NCI-H446 (cell line): ENCODE results near the gene MTAP.

ENCODE experiments used
- DNase-seq, 2 experiments: peaks; one replicate each; lab custom pipeline; 2025; lab: John Stamatoyannopoulos, UW

MTAP gene

DNA sequence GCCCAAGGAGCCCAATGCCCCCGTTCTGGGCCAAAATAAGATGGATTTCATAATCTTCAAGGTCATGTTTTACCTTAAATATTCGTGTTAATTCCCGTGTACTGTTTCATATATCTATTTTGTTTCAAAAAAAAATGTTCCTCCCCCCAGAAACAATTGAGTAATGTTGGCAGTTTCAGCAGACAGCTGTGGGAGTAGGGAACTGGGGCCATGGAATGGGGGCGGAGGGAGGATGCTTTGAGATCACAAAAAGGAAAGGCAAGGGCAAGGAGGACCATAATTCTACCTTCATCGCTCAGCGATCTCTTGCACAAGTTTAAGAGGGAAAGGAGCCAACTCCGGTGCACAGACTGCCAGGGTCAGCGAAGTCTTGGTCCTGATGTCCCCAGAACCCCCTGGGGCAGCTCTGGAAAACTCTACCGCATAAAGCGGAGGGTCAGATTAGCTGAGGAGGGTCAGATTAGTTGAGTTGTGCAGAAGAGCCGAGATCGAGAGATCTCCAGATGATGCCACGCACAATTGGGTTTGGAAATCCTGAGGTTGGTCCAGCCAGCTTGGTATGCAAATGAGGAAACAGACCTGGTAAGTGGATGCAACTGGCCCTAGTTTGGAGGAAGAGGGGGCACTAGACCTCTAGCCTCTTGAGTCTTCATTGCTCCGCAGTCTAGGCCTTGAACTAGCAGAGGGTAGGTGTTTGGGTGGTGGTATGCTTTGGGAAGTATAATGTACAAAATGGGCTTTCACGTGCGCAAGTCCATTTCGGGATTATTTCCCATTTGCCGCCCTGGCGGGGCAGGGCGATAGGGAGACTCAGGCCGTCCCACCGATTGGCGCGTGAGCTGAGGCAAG lies 167.7 kb downstream of the MTAP start:
- no peak for DNase-seq

DNA sequence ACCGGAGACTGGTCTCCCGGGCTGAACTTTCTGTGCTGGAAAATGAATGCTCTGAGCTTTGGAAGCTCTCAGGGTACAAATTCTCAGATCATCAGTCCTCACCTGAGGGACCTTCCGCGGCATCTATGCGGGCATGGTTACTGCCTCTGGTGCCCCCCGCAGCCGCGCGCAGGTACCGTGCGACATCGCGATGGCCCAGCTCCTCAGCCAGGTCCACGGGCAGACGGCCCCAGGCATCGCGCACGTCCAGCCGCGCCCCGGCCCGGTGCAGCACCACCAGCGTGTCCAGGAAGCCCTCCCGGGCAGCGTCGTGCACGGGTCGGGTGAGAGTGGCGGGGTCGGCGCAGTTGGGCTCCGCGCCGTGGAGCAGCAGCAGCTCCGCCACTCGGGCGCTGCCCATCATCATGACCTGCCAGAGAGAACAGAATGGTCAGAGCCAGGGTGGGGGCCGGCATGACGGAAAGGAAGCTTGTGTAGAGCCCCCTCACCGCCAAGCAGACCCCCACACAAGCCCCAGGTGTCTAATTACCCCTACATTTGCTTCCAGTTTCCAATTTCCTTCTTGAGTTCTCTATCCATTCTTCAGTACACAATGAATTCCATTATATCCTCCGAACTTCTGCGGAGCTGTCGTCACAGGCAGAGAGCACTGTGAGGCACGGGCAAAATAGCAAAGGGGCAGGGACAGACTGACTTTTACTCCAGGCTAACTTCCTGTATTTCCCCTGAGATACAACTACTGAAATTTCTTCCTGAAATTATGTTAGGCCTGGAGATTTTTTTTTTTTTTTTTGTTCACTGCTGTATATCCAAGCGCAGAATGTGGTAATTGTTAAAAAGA lies 168.6 kb downstream of the MTAP start:
- DNase-seq, result no peak

GRCh38 chr9:21972361-21972760 lies 169.9 kb downstream of the MTAP start:
- no peak for DNase-seq

GRCh38 chr9:21974343-21974721 lies 171.9 kb downstream of the MTAP start:
- DNase-seq, result no peak

GRCh38 chr9:21974722-21975409 lies 172.4 kb downstream of the MTAP start:
- peak; percentile 88 to 92 for DNase-seq

DNA sequence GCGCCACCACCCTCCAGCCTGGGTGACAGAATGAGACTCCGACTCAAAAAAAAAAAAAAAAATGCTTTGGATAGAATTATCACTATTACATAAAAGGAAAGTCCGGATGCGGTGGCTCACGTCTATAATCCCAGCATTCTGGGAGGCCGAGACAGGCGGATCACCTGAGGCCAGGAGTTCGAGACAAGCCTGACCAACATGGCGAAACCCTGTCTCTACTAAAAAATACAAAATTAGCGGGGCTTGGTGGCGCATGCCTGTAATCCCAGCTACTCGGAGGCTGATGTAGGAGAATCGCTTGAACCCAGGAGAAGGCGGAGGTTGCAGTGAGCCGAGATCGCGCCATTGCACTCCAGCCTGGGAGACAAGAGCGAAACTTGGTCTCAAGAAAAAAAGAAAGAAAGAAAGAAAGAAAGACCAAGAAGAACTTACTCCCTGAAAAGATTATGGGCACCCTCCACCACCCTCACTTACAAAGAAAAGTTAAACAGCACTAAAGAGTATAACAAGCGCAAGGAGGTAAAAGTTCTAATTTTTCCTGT lies 174.0 kb downstream of the MTAP start:
- no peak for DNase-seq

GRCh38 chr9:21982391-21982790 lies 180.0 kb downstream of the MTAP start:
- DNase-seq, result no peak

- no peak for DNase-seq
Observed at GRCh38 chr9:21982861-21983560, 180.6 kb downstream of the MTAP start.

DNA sequence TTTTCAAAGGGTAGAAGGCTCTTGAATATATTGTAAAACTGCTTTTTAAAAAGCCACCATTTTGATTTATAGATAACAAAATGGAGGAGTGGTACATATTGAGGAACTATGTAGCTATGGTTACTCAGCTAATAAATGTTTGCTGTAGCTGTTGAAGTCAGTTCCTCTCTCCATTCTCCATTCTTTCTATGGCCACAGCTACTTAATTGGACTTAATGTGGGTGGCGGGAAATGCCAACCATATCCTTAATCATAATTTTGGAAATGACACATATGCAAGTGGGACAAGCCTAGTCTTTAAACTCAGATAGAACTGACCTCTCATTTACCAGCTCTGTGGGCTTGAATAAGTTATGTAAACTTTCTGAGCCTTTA lies 181.1 kb downstream of the MTAP start:
- DNase-seq, result no peak

- no peak for DNase-seq
Observed at GRCh38 chr9:21984101-21984500, 181.7 kb downstream of the MTAP start.

GRCh38 chr9:21985964-21986667 lies 183.7 kb downstream of the MTAP start:
- no peak for DNase-seq
